GM12878 (cell line): ENCODE results near the gene CREBRF. TPM values are rescaled to one million over a fixed set of nuclear protein-coding genes. Genes with fewer than 3 reads are reported as not detected.

ENCODE experiments used
- BCL11A ChIP-seq: IDR thresholded peaks from 2 replicates; pipeline ENCODE4 v1.6.1; 2011; ENCODE audit warnings: low read depth, low read length
- ESRRA ChIP-seq: IDR thresholded peaks from 2 replicates; pipeline ENCODE4 v1.6.1; 2012; ENCODE audit warnings: mild to moderate bottlenecking, low read length, improper control_type of control experiment
- KDM1A ChIP-seq: fragments of 200-600 bp; sonication (generic); IDR thresholded peaks from 2 replicates; pipeline ENCODE4 v1.6.1; 2016; ENCODE audit warnings: borderline replicate concordance
- MEF2B ChIP-seq: fragments of 450-650 bp; IDR thresholded peaks from 2 replicates; pipeline ENCODE4 v1.6.1; 2018; ENCODE audit warnings: mild to moderate bottlenecking, moderate library complexity; ENCODE audit not compliant: partially characterized antibody, poor library complexity, severe bottlenecking
- MTA3 ChIP-seq: IDR thresholded peaks from 2 replicates; pipeline ENCODE4 v1.6.1; 2012; ENCODE audit warnings: low read length, inconsistent platforms, borderline replicate concordance
- NR2F1 ChIP-seq: fragments of 450-650 bp; conservative IDR thresholded peaks from 2 replicates; pipeline ENCODE4 v1.6.1; 2017; ENCODE audit warnings: mild to moderate bottlenecking
- TCF3 ChIP-seq: IDR thresholded peaks from 2 replicates; pipeline ENCODE4 v1.6.1; 2012; ENCODE audit warnings: low read depth, mild to moderate bottlenecking, low read length, borderline replicate concordance; ENCODE audit not compliant: insufficient read depth
- YY1 ChIP-seq: IDR thresholded peaks from 2 replicates; pipeline ENCODE4 v1.6.1; 2011; ENCODE audit warnings: low read depth, mild to moderate bottlenecking, low read length
- ZBED1 ChIP-seq: IDR thresholded peaks from 2 replicates; pipeline ENCODE4 v1.6.1; 2016; ENCODE audit warnings: borderline replicate concordance
- ZNF207 ChIP-seq: fragments of 450-650 bp; IDR thresholded peaks from 2 replicates; pipeline ENCODE4 v1.6.1; 2014; ENCODE audit warnings: antibody characterized with exemption, mild to moderate bottlenecking, borderline replicate concordance
- ZNF217 ChIP-seq: fragments of 450-650 bp; IDR thresholded peaks from 2 replicates; pipeline ENCODE4 v1.6.1; 2017; ENCODE audit warnings: antibody characterized with exemption, mild to moderate bottlenecking
- polyA plus RNA-seq, 11 experiments: library from polyadenylated mRNA; depleted of rRNA in 4 of 11; unstranded in 6 of 11; stranded (reverse) in 5 of 11; fragments of >200 nt; fragmentation: Nextera tagmentation in 4 of 11; fragmentation: Illumina TruSeq in 1 of 11; extraction: Ambion mirVana in 4 of 11; extraction: Trizol in 1 of 11; gene quantifications; 1 replicate in 1 of 11; 2 replicates in 10 of 11; pipeline versions ENCODE4 v1.2.1 to v1.2.3, GENCODE V29; 2011 to 2016; ENCODE audit warnings: inconsistent platforms in 2 of 11, missing spikeins in 2 of 11, low read depth in 1 of 11
- total RNA-seq, 4 experiments: library from RNA; depleted of rRNA in 3 of 4; stranded (reverse); fragments of >200 nt in 3 of 4; fragmentation: Illumina TruSeq in 1 of 4; extraction: Trizol in 1 of 4; gene quantifications; 2 replicates each; pipeline versions ENCODE4 v1.2.1 to v1.2.3, GENCODE V29; 2013 to 2021
- TF ChIP-seq, protein P1 (sequence below): fragments of 450-650 bp; IDR thresholded peaks from 2 replicates; pipeline ENCODE4 v1.6.1; 2016; ENCODE audit warnings: mild to moderate bottlenecking, moderate library complexity, borderline replicate concordance
- TF ChIP-seq, protein P2 (sequence below): IDR thresholded peaks from 2 replicates; pipeline ENCODE4 v1.6.1; 2011; ENCODE audit warnings: mild to moderate bottlenecking, low read depth, low read length, moderate library complexity; ENCODE audit not compliant: insufficient replicate concordance
- TF ChIP-seq, protein P3 (sequence below): IDR thresholded peaks from 2 replicates; pipeline ENCODE4 v1.6.1; 2012; ENCODE audit warnings: mild to moderate bottlenecking, low read depth, low read length
- TF ChIP-seq, protein P4 (sequence below): fragments of 450-650 bp; IDR thresholded peaks from 2 replicates; pipeline ENCODE4 v1.6.1; 2017; ENCODE audit warnings: mild to moderate bottlenecking
- TF ChIP-seq, protein P5 (sequence below): fragments of 450-650 bp; IDR thresholded peaks from 2 replicates; pipeline ENCODE4 v1.6.1; 2017; ENCODE audit warnings: low read depth, mild to moderate bottlenecking, moderate library complexity

Gene CREBRF
- total and polyA plus RNA-seq, 10 of the 15 experiments (the other 5 are each of a cell fraction or from before 2014, with no cell fraction given), result 1.2 to 12.7 (median 3.9) TPM

DNA sequence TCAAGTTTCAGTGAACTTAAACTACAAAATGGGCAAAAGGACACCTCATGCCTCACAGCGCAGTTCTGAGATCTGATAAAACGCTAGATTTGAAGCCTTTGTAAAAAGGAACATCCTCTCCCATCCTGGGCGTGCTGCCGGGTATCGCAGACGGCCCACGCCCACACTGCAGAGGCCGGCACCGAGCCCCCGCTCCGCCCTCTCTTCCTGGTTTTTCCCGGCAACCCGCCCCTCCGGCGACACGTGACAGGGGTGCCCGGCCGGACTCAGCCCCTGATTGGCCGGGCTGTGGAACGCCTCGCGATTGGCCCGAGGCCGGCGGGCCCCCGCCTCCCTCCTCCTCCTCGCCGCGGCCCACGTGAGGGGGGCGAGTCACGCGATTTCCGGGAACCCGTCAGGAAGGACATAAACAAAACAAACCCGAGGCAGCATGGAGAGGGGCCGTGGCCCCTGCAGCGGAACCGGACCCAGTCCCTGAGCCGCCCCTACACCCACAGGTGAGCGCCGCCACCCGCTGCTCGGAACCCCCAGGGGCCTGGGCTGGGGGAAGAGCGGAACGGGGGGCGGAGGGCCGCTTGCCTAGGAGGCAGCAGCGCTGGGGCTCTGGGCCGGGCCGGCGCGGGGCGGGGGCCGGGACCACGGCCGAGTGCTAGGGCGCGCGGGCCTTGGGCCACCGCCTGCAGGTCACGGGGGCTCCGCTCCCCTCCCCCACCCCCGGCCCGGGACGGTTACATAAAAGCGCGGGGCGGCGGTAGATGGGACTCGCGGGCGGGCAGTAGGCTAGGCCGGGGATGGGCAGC lies at the start of gene CREBRF (continued):
- TF ChIP-seq ZBED1, result no peak
- peak; percentile 34 for TF ChIP-seq MEF2B
- TF ChIP-seq, protein P1, sequence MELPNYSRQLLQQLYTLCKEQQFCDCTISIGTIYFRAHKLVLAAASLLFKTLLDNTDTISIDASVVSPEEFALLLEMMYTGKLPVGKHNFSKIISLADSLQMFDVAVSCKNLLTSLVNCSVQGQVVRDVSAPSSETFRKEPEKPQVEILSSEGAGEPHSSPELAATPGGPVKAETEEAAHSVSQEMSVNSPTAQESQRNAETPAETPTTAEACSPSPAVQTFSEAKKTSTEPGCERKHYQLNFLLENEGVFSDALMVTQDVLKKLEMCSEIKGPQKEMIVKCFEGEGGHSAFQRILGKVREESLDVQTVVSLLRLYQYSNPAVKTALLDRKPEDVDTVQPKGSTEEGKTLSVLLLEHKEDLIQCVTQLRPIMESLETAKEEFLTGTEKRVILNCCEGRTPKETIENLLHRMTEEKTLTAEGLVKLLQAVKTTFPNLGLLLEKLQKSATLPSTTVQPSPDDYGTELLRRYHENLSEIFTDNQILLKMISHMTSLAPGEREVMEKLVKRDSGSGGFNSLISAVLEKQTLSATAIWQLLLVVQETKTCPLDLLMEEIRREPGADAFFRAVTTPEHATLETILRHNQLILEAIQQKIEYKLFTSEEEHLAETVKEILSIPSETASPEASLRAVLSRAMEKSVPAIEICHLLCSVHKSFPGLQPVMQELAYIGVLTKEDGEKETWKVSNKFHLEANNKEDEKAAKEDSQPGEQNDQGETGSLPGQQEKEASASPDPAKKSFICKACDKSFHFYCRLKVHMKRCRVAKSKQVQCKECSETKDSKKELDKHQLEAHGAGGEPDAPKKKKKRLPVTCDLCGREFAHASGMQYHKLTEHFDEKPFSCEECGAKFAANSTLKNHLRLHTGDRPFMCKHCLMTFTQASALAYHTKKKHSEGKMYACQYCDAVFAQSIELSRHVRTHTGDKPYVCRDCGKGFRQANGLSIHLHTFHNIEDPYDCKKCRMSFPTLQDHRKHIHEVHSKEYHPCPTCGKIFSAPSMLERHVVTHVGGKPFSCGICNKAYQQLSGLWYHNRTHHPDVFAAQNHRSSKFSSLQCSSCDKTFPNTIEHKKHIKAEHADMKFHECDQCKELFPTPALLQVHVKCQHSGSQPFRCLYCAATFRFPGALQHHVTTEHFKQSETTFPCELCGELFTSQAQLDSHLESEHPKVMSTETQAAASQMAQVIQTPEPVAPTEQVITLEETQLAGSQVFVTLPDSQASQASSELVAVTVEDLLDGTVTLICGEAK, result peak; percentile 60; the same call in 1 of the 2 replicates
- 0 out of 2 replicates have a peak, but pooled peaks have one; percentile 49 for TF ChIP-seq ZNF217
- no peak for TF ChIP-seq ESRRA
- no peak for TF ChIP-seq MTA3
- TF ChIP-seq KDM1A, result no peak
- TF ChIP-seq TCF3, result no peak
- TF ChIP-seq ZNF207, result peak; percentile 19; the same call in 1 of the 2 replicates
- TF ChIP-seq, protein P2, sequence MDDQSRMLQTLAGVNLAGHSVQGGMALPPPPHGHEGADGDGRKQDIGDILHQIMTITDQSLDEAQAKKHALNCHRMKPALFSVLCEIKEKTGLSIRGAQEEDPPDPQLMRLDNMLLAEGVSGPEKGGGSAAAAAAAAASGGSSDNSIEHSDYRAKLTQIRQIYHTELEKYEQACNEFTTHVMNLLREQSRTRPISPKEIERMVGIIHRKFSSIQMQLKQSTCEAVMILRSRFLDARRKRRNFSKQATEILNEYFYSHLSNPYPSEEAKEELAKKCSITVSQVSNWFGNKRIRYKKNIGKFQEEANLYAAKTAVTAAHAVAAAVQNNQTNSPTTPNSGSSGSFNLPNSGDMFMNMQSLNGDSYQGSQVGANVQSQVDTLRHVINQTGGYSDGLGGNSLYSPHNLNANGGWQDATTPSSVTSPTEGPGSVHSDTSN, result no peak
- TF ChIP-seq, protein P3, sequence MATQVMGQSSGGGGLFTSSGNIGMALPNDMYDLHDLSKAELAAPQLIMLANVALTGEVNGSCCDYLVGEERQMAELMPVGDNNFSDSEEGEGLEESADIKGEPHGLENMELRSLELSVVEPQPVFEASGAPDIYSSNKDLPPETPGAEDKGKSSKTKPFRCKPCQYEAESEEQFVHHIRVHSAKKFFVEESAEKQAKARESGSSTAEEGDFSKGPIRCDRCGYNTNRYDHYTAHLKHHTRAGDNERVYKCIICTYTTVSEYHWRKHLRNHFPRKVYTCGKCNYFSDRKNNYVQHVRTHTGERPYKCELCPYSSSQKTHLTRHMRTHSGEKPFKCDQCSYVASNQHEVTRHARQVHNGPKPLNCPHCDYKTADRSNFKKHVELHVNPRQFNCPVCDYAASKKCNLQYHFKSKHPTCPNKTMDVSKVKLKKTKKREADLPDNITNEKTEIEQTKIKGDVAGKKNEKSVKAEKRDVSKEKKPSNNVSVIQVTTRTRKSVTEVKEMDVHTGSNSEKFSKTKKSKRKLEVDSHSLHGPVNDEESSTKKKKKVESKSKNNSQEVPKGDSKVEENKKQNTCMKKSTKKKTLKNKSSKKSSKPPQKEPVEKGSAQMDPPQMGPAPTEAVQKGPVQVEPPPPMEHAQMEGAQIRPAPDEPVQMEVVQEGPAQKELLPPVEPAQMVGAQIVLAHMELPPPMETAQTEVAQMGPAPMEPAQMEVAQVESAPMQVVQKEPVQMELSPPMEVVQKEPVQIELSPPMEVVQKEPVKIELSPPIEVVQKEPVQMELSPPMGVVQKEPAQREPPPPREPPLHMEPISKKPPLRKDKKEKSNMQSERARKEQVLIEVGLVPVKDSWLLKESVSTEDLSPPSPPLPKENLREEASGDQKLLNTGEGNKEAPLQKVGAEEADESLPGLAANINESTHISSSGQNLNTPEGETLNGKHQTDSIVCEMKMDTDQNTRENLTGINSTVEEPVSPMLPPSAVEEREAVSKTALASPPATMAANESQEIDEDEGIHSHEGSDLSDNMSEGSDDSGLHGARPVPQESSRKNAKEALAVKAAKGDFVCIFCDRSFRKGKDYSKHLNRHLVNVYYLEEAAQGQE, result no peak
- TF ChIP-seq, protein P4, sequence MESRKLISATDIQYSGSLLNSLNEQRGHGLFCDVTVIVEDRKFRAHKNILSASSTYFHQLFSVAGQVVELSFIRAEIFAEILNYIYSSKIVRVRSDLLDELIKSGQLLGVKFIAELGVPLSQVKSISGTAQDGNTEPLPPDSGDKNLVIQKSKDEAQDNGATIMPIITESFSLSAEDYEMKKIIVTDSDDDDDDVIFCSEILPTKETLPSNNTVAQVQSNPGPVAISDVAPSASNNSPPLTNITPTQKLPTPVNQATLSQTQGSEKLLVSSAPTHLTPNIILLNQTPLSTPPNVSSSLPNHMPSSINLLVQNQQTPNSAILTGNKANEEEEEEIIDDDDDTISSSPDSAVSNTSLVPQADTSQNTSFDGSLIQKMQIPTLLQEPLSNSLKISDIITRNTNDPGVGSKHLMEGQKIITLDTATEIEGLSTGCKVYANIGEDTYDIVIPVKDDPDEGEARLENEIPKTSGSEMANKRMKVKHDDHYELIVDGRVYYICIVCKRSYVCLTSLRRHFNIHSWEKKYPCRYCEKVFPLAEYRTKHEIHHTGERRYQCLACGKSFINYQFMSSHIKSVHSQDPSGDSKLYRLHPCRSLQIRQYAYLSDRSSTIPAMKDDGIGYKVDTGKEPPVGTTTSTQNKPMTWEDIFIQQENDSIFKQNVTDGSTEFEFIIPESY, result no peak
- TF ChIP-seq, protein P5, sequence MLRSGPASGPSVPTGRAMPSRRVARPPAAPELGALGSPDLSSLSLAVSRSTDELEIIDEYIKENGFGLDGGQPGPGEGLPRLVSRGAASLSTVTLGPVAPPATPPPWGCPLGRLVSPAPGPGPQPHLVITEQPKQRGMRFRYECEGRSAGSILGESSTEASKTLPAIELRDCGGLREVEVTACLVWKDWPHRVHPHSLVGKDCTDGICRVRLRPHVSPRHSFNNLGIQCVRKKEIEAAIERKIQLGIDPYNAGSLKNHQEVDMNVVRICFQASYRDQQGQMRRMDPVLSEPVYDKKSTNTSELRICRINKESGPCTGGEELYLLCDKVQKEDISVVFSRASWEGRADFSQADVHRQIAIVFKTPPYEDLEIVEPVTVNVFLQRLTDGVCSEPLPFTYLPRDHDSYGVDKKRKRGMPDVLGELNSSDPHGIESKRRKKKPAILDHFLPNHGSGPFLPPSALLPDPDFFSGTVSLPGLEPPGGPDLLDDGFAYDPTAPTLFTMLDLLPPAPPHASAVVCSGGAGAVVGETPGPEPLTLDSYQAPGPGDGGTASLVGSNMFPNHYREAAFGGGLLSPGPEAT, result peak; percentile 21; the same call in 1 of the 2 replicates
- TF ChIP-seq YY1, result no peak; the same call in 1 of the 2 replicates
- no peak for TF ChIP-seq BCL11A
- peak; percentile 45 for TF ChIP-seq NR2F1
